Liver (tissue), 3 donors: ENCODE data around the gene CD47.

Source experiments
- CTCF ChIP-seq: fragments of 150-350 bp; IDR thresholded peaks from 2 replicates; pipeline ENCODE4 v1.5.1; 2017; ENCODE audit warnings: improper control_type of control experiment, low read depth, low read length; ENCODE audit not compliant: missing input control
- TAF1 ChIP-seq: conservative IDR thresholded peaks from 2 replicates; pipeline ENCODE4 v1.6.1; 2016; ENCODE audit warnings: antibody characterized with exemption, mild to moderate bottlenecking
- TF ChIP-seq, protein P1 (sequence below): IDR thresholded peaks from 2 replicates; pipeline ENCODE4 v1.6.1; 2016; ENCODE audit warnings: antibody characterized with exemption
- donor health status: healthy.
- donor health status: healthy.

GRCh38 chr3:108018552-108018951 is 72.3 kb downstream of the CD47 start:
- TF ChIP-seq, protein P1, sequence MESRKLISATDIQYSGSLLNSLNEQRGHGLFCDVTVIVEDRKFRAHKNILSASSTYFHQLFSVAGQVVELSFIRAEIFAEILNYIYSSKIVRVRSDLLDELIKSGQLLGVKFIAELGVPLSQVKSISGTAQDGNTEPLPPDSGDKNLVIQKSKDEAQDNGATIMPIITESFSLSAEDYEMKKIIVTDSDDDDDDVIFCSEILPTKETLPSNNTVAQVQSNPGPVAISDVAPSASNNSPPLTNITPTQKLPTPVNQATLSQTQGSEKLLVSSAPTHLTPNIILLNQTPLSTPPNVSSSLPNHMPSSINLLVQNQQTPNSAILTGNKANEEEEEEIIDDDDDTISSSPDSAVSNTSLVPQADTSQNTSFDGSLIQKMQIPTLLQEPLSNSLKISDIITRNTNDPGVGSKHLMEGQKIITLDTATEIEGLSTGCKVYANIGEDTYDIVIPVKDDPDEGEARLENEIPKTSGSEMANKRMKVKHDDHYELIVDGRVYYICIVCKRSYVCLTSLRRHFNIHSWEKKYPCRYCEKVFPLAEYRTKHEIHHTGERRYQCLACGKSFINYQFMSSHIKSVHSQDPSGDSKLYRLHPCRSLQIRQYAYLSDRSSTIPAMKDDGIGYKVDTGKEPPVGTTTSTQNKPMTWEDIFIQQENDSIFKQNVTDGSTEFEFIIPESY, result no peak
- no peak for TF ChIP-seq CTCF
- TF ChIP-seq TAF1, result no peak
